ENCODE measurements around the gene ARID4B. TPM values are rescaled to one million over a fixed set of nuclear protein-coding genes. Genes with fewer than 3 reads are reported as not detected.

The ARID4B gene, protein sequence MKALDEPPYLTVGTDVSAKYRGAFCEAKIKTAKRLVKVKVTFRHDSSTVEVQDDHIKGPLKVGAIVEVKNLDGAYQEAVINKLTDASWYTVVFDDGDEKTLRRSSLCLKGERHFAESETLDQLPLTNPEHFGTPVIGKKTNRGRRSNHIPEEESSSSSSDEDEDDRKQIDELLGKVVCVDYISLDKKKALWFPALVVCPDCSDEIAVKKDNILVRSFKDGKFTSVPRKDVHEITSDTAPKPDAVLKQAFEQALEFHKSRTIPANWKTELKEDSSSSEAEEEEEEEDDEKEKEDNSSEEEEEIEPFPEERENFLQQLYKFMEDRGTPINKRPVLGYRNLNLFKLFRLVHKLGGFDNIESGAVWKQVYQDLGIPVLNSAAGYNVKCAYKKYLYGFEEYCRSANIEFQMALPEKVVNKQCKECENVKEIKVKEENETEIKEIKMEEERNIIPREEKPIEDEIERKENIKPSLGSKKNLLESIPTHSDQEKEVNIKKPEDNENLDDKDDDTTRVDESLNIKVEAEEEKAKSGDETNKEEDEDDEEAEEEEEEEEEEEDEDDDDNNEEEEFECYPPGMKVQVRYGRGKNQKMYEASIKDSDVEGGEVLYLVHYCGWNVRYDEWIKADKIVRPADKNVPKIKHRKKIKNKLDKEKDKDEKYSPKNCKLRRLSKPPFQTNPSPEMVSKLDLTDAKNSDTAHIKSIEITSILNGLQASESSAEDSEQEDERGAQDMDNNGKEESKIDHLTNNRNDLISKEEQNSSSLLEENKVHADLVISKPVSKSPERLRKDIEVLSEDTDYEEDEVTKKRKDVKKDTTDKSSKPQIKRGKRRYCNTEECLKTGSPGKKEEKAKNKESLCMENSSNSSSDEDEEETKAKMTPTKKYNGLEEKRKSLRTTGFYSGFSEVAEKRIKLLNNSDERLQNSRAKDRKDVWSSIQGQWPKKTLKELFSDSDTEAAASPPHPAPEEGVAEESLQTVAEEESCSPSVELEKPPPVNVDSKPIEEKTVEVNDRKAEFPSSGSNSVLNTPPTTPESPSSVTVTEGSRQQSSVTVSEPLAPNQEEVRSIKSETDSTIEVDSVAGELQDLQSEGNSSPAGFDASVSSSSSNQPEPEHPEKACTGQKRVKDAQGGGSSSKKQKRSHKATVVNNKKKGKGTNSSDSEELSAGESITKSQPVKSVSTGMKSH (N-terminal part only)
- total RNA-seq: 66.5 and 68.8 TPM in 2 replicates
- long read RNA-seq, transcript ARID4B-208 (11 exons, 2,315 nt): major isoform, 19 of 154 reads
- long read RNA-seq, partial matches to known transcripts: 116 of 154 reads
- long read RNA-seq, other reads (novel, unspliced or antisense): 19 of 154 reads

DNA sequence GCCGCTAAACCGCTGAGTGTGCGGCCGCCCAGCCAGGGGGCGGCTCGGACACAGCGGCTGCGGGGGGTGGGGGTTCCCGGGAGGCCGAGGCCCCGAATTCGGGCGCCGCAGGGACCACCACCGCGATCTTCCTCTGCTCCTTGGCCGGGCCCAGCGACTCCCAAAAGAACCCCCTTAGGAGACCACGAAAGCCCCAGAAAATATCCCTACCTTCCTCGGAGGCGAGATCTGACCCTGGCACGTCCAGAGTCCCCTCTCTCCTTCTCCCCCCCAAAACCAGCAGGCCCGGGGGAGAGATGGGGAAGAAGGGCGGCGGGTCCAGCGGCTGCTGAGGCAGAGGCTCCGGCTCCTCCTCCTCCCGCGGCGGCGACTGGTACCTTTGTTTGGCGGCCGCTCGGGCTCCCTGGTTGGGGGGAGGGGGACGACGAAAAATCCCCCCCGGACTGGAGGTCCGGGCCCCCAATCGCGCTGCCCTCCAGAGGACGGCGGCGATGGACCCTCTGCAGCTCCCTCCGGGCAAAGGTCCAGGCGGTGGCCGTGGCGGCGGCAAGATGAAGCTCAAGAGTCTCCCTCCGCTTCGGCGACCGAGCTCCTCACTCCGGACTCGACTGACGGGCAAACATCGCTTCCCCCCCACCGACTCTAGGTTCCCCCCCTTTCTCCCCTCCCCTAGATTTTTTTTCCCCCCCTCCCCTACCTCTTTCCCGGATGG is at the start of gene ARID4B:
ARID4B (minus strand) TSS at position 621 of the 712 bp plus-strand sequence. CDS start 1,260 bp downstream, outside the sequence.
- DNase-seq (ENCODE audit: low spot score, unreplicated experiment): peak; percentile 63
- Mint-ChIP-seq H3K27ac (peak within 1 kb of the TSS; percentile 98), H3K4me1 (ENCODE audit: low read depth) (peaks cover 22% of the 10 kb centered on the region), H3K4me3 (ENCODE audit: low read depth) (peak within 1 kb of the TSS; percentile 86), H3K27me3 (no peaks in the 10 kb centered on the region), H3K9me3 (ENCODE audit: low read depth) (no peaks in the 10 kb centered on the region), H3K36me3 (ENCODE audit: insufficient read depth) (peaks cover 7% of the 10 kb centered on the region)
- TF ChIP-seq, protein P1, sequence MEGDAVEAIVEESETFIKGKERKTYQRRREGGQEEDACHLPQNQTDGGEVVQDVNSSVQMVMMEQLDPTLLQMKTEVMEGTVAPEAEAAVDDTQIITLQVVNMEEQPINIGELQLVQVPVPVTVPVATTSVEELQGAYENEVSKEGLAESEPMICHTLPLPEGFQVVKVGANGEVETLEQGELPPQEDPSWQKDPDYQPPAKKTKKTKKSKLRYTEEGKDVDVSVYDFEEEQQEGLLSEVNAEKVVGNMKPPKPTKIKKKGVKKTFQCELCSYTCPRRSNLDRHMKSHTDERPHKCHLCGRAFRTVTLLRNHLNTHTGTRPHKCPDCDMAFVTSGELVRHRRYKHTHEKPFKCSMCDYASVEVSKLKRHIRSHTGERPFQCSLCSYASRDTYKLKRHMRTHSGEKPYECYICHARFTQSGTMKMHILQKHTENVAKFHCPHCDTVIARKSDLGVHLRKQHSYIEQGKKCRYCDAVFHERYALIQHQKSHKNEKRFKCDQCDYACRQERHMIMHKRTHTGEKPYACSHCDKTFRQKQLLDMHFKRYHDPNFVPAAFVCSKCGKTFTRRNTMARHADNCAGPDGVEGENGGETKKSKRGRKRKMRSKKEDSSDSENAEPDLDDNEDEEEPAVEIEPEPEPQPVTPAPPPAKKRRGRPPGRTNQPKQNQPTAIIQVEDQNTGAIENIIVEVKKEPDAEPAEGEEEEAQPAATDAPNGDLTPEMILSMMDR (IDR thresholded peaks at IDR 0.05; ENCODE audit: unreplicated experiment): no peak

DNA sequence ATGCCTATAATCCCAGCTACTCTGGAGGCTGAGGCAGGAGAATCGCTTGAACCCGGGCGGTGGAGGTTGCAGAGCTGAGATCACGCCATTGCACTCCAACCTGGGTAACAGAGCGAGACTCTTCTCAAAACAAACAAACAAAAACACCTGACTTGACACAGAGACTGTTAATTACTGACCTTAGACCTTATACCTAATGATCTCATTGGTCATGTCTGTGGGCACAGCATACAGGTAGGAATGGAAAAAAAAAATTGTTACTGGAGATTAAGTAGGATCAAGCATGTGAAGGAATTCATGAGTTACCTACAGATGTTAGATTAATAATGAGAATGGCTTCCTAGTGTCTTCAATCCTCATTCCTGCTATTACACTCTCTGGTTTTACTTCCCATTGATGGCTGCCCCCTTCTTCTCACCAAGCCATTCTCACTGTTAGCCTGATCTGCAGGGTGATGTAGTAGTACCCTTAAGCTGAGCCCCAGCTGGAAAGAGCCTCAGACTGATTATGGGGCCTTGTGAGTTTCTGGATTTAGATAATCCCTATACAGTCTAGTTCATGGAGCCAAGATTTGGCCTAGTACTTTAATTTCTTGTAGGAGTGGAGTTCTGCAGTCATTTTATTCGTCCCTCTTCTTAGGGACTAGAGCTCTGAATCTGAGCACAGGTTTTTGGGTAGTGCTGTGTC is 48.1 kb upstream of the ARID4B start:
- Mint-ChIP-seq H3K27me3 (no peaks in the 10 kb centered on the region), H3K9me3 (ENCODE audit: low read depth) (no peaks in the 10 kb centered on the region), H3K4me3 (ENCODE audit: low read depth) (no peak overlapping the region), H3K36me3 (ENCODE audit: insufficient read depth) (peaks cover 15% of the 10 kb centered on the region), H3K27ac (no peak overlapping the region), H3K4me1 (ENCODE audit: low read depth) (peaks cover 2% of the 10 kb centered on the region)
- TF ChIP-seq, protein P1 (IDR thresholded peaks at IDR 0.05; ENCODE audit: unreplicated experiment): no peak
- DNase-seq (ENCODE audit: low spot score, unreplicated experiment): no peak

DNA sequence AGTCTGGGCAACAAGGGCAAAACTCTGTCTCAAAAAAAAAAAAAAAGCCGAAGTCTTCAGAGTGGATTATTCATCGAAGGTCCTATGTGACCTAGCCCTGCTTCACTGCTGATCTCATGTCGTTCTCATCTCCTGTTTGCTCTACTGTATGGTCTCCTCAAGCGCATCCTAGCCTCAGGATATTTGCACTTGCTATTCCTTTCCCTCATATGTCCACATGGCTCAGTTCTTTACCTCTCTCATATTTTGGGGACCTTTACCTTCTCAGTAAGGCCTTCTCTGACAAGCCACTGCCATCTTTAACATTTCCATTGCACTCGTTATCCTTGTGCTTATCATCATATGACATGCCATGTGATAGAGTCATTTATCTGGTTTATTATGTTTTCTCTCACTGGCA is 41.8 kb upstream of the ARID4B start:
- Mint-ChIP-seq H3K4me3 (ENCODE audit: low read depth) (peak overlapping the region; percentile 9), H3K36me3 (ENCODE audit: insufficient read depth) (peaks cover 6% of the 10 kb centered on the region), H3K4me1 (ENCODE audit: low read depth) (peaks cover 15% of the 10 kb centered on the region), H3K27ac (peak overlapping the region; percentile 50), H3K27me3 (no peaks in the 10 kb centered on the region), H3K9me3 (ENCODE audit: low read depth) (no peaks in the 10 kb centered on the region)
- no peak for DNase-seq (ENCODE audit: low spot score, unreplicated experiment)
- TF ChIP-seq, protein P1 (IDR thresholded peaks at IDR 0.05; ENCODE audit: unreplicated experiment): no peak

GRCh38 chr1:235368428-235368827 is 40.4 kb upstream of the ARID4B start:
- no peak for DNase-seq (ENCODE audit: low spot score, unreplicated experiment)
- peaks cover 15% of the 10 kb centered on the region for H3K4me1 Mint-ChIP-seq (ENCODE audit: low read depth)
- TF ChIP-seq, protein P1 (IDR thresholded peaks at IDR 0.05; ENCODE audit: unreplicated experiment): no peak
- peak overlapping the region; percentile 97 for H3K4me3 Mint-ChIP-seq (ENCODE audit: low read depth)
- H3K27ac Mint-ChIP-seq: peak overlapping the region; percentile 100
- H3K27me3 Mint-ChIP-seq: no peaks in the 10 kb centered on the region
- H3K9me3 Mint-ChIP-seq (ENCODE audit: low read depth): no peaks in the 10 kb centered on the region
- H3K36me3 Mint-ChIP-seq (ENCODE audit: insufficient read depth): peaks cover 5% of the 10 kb centered on the region

Data from progenitor cell of endocrine pancreas (in vitro differentiated cells).